Activated T-helper 1 cell treated with Interleukin-2 at 50 U/mL for 16 hours (primary cell): Measurements from ENCODE around the gene UNC5C.

Experiments
- DNase-seq: peaks from one replicate; pipeline ENCODE4 v3.0.0-alpha.2; 2020; ENCODE audit warnings: low read depth

UNC5C gene

GRCh38 chr4:95265814-95266740 lies 282.7 kb downstream of the UNC5C start:
- no peak for DNase-seq

- DNase-seq: no peak
Observed at GRCh38 chr4:95264843-95265242, 283.9 kb downstream of the UNC5C start.

- DNase-seq: no peak
Observed at GRCh38 chr4:95263960-95264359, 284.8 kb downstream of the UNC5C start.

- DNase-seq: no peak
Observed at GRCh38 chr4:95263391-95263790, 285.4 kb downstream of the UNC5C start.

DNA sequence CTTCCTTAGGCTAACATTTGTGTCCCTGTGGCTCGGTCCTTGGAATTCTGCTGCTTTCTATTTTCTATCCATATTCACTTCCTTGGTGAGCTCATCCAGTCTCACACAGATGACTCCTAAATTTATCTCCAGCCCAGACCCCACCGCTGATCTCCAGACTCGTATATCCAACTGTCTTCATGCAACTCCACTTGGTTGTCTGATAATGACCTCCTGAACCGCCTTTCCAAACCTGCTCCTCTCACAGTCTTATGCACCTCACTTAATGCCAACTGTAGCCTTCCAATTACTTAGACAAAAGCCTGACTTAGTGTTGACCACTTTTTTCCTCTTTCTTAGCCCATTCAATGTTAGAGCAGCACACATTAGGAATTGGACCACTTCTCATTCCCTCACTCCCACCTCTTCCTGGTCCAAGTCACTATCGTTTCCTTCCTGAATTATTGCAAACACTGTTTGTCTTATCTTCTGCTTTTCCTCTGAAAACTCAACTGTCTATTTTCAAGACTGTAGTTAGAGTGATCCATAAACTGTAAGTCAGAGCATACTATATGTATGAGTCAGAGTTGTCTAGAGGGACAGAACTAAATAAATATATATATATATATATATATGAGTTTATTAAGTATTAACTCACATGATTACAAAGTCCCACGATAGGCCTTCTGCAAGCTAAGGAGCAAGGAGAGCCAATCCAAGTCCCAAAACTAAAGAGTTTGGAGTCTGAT lies 292.5 kb downstream of the UNC5C start:
- DNase-seq: no peak

GRCh38 chr4:95255396-95256107 lies 293.2 kb downstream of the UNC5C start:
- no peak for DNase-seq

- DNase-seq: no peak
Observed at GRCh38 chr4:95251568-95251967, 297.2 kb downstream of the UNC5C start.

- DNase-seq: no peak
Observed at GRCh38 chr4:95250544-95251137, 298.1 kb downstream of the UNC5C start.

DNA sequence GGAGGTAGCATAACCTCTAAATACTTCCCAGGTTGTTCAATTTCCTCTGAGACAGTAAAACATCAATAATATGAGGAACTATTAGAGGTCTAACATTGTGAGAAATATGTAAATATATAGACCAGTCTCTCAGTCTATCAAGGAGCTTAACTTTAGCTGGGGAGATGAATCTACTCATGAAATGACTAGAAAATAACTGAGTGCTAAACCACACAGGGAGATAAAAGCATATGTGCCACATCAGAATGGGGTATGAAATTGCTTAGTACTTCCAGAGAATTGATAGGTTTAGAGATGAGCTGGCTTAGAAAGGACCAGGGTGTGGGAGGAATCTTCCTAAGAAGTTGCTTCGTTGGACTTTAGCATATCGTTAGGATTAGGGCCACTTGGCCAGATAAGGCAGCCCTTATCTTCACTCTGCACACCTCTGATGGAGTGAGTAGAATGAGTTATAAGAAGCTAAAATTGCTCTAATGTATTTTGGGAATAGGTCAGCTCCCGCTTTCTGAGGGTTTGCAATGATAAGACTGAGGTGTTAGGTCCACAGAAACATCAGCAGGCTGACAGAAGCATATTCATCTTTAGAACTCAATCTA lies 299.2 kb downstream of the UNC5C start:
- no peak for DNase-seq

GRCh38 chr4:95248720-95249425 lies 299.9 kb downstream of the UNC5C start:
- no peak for DNase-seq

DNA sequence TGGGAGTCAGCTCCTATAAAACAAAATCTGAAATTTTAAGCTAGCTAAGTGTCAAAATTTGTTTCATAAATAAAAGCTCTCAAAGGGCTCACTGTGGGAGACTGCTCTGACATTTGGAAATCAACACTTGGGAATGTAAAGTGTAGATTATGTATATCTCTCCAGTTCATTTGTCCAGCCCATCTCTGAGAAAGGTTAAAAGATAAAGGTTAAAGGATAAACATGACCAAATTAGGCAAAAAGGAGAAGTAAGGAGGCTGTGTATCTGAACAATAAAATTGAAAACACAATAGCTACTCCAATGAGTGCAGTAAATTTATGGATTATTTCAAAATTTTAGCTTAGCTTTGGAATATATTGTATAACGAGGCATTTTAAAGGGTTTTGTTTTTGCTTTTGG lies 304.9 kb downstream of the UNC5C start:
- DNase-seq: no peak

GRCh38 chr4:95238554-95238953 lies 310.2 kb downstream of the UNC5C start:
- DNase-seq: no peak

DNA sequence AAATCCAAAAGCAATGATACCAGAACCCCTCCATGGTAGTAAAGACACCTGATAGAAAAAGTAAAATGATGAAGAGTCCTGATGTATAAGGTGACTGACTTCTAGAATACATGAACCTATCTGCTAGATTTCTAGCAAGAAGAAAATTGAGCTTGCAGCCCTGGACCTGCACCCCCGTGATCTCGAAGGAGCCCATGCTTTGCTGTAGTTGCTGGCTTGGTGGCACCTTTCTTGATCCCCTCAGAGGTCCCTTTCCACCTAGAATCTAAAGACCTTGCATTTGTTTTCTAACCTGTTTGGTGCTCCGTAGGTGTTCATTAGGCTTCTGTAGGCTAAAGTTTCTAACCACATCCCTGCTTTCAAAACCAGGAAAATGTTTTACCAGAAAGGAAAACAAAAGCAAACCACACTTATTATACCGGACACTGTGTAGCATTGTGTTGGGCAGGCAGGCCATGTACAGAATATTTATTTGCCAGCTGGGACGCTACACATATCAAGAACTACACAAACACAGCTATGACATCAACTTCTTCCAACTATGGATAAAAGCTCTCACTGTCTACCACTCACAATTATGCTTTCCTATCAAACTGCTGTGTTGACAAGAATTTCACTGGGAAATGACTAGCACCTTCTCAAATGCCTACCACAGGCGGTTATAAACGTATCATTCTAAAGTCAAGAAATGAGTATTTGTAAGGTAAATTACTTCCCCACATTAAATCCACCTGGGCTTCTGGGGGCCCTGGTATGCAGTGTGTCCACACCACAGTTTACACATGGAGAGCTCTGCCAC lies 316.2 kb downstream of the UNC5C start:
- DNase-seq: no peak

DNA sequence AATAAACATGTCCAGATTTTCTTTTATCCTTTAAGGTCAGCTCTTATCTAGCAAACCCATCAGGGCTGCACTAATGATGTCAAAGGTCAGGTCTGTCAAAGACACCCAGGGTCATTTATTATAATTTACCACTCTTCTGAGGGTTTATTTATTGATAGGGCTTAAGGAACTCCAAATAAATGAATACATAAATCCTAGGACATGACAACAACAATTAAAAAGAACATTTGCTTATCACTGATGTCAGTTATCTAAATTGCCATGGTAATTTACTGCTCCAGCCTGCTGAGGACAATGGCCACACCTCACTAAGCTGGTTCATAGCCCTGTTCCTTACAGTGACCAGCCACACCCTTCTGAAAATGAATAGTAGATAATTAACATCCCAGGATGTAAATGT lies 317.1 kb downstream of the UNC5C start:
- no peak for DNase-seq

- DNase-seq: no peak
Observed at GRCh38 chr4:95225849-95226248, 322.9 kb downstream of the UNC5C start.

DNA sequence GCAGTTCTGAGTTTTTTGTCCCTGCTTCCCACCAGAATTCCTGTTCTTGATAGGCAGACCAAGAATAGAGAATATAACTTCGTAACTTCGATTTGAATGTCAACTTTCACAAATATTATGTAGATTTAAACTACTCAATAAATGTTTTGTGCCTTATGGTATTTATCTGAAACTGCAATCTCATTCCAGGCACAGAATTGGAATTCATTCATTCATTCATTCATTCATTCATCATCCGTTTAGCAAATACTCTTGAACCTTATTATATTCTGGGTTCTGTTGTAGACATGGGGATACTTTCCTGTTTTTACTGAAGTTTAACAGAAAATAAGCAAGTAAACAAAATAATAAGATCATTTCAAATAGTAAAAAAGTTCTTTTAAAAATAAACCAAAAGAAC lies 324.4 kb downstream of the UNC5C start:
- DNase-seq: no peak

DNA sequence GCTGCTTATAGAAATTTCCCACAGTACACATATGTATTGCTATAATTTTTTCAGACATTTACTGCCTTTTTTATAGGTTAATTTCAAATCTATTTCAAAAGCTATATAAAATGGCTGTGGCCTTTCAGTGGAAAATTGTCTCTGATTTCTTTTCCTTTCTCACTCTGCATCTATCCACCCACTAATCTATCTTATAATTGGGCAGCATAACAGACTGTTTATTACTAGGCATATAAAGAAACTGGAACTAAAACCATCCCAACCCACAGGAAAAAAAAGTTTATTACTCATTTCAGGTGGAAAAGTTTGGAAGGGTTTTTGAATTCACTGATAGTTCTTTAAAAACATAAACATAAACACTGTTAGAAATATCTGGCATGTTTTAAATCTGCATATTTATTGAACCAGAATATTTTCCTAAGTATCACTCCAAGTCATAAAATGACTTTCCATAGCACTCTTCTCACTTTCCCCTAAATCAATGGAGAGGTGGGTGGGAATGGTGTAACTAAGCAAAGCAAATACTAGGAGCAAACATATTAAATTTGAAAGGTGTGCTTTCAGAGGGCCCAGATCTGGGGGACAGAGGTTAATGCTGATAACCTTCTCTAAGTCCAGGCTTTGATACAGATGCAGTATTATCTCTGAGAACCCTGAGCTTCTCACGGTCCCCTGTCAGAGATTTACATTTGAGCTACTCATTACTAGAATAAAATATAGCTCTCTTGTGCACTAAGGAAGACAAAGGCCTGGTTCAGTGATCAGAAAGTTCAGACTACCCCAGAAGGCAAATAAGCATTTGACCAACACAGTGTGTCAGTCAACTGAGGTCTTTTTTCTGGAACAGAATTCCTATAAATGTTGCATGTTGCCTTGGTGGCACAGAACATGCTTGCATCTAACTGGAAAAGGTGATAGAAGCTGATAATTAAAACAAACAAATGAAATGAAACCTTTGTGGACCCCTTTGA lies 328.3 kb downstream of the UNC5C start:
- DNase-seq: no peak

DNA sequence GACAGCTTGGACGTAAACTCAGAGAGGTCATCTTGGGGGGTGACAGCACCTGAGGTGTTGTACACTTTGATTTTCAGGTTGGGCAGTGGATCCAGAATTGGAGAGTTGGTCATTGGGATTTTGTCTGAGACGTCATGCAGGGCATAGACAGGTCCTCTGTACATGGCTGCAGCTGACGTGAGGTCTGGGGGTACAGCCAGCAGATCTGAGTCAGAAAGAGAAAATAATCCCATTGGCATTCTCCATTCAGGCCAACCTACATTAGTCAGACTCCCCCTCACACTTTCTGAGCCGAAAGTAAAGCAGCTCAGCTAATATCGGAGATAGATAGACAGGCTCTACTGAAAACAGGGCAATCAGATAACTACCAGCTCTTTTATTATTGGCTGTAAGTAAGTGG lies 329.7 kb downstream of the UNC5C start:
- no peak for DNase-seq

GRCh38 chr4:95217197-95217596 lies 331.6 kb downstream of the UNC5C start:
- no peak for DNase-seq
